ENCODE results near the gene ZNF148. TPM values are rescaled to one million over a fixed set of nuclear protein-coding genes. Genes with fewer than 3 reads are reported as not detected.

ZNF148 gene
- total and polyA plus RNA-seq, 8 donors, result 2.1 to 31.2 (median 17.1) TPM

DNA sequence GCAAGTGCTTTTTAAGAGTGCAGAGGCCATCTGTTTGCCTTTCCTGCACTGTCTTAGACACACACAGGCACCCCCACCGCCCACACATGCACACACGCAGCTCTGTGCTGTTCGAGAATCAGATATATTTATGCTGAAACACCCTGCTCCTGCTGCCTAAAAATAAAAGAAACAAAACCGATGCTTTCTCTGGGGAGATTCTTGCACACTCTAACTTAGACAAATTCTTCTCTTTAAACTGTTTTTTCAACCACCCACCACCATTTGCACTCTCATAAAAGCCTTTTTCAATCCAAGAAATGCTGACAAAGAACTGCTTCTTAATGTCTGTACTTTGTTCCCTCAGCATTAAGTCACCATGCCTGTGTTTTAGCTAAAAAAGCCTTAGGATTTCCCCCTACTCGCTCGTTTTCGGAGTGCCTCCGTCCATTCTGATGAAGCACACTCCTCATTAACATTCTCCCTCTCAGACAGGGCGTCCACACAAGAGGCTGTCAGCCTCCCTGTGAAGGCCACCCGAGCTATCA, 188.8 kb downstream of the ZNF148 start:
- DNase-seq (no peak), ATAC-seq (peak in 3 of 4 donors; percentile 35 to 63 (median 63)), FAIRE-seq (no peak)
- H3K4me3 ChIP-seq, result no peak overlapping the region
- intact Hi-C loops (cut with DNase I), result no loop called here
- no peaks in the 10 kb centered on the region for H3K27me3 ChIP-seq
- H3K36me3 ChIP-seq, result peaks cover 0 to 31% (median 6%) of the 10 kb centered on the region in 3 donors
- H3K4me1 ChIP-seq, result no peaks in the 10 kb centered on the region
- TF ChIP-seq CTCF (IDR thresholded peaks at IDR 0.05), result no peak
- no peak overlapping the region for H3K27ac ChIP-seq
- WGBS, 2 donors, result 71 to 72% methylated on average over 10 of the region's 10 CpGs
- H3K9me3 ChIP-seq, result no peaks in the 10 kb centered on the region

GRCh38 chr3:125185805-125186204, 189.3 kb downstream of the ZNF148 start:
- no peaks in the 10 kb centered on the region for H3K27me3 ChIP-seq
- no peak for ATAC-seq
- H3K4me1 ChIP-seq, result no peaks in the 10 kb centered on the region
- intact Hi-C loops (cut with DNase I), result no loop called here
- WGBS, 2 donors, result 90 to 92% methylated on average over 3 of the region's 3 CpGs
- peaks cover 0 to 29% (median 6%) of the 10 kb centered on the region in 3 donors for H3K36me3 ChIP-seq
- H3K9me3 ChIP-seq, result no peaks in the 10 kb centered on the region
- FAIRE-seq, result no peak
- no peak overlapping the region for H3K27ac ChIP-seq
- DNase-seq, result no peak
- TF ChIP-seq CTCF (IDR thresholded peaks at IDR 0.05), result no peak
- H3K4me3 ChIP-seq, result no peak overlapping the region

- H3K4me3 ChIP-seq, result no peak overlapping the region
- intact Hi-C loops (cut with DNase I), result no loop called here
- FAIRE-seq, result no peak
Measured at GRCh38 chr3:125179884-125180240, 195.3 kb downstream of the ZNF148 start.

GRCh38 chr3:125179143-125179883, 195.8 kb downstream of the ZNF148 start:
- intact Hi-C loops (cut with DNase I), result no loop called here
- no peak for FAIRE-seq

More at GRCh38 chr3:125179884-125180240, 195.3 kb downstream of the ZNF148 start:
- Histone ChIP-seq H3K4me1 (no peaks in the 10 kb centered on the region), H3K27ac (no peak overlapping the region), H3K9me3 (no peaks in the 10 kb centered on the region), H3K27me3 (no peaks in the 10 kb centered on the region), H3K36me3 (no peaks in the 10 kb centered on the region)
- TF ChIP-seq CTCF (IDR thresholded peaks at IDR 0.05), result no peak
- no peak for ATAC-seq
- 92 to 96% methylated on average over 1 of the region's 1 CpG for WGBS, 2 donors
- DNase-seq, result no peak

More at GRCh38 chr3:125179143-125179883, 195.8 kb downstream of the ZNF148 start:
- H3K27me3 ChIP-seq, result no peaks in the 10 kb centered on the region
- no peak for DNase-seq
- TF ChIP-seq CTCF (IDR thresholded peaks at IDR 0.05), result no peak
- no peaks in the 10 kb centered on the region for H3K9me3 ChIP-seq
- no peak overlapping the region for H3K27ac ChIP-seq
- H3K4me3 ChIP-seq, result no peak overlapping the region
- no peak for ATAC-seq
- 74 to 79% methylated on average over 3 of the region's 3 CpGs for WGBS, 2 donors
- no peaks in the 10 kb centered on the region for H3K36me3 ChIP-seq
- H3K4me1 ChIP-seq, result no peaks in the 10 kb centered on the region

All from pancreas (tissue), 10 donors.